Activated T-cell treated with anti-CD3 and anti-CD28 coated beads, Interleukin-2, amount 50 U/mL, for 1 hour (primary cell): Measurements from ENCODE around the gene RNF150.

Experiments used
- DNase-seq: peaks from one replicate; pipeline ENCODE4 v3.0.0-alpha.2; 2020

The RNF150 gene

GRCh38 chr4:140969296-140969695 lies 164.0 kb downstream of the RNF150 start:
- DNase-seq, result no peak

DNA sequence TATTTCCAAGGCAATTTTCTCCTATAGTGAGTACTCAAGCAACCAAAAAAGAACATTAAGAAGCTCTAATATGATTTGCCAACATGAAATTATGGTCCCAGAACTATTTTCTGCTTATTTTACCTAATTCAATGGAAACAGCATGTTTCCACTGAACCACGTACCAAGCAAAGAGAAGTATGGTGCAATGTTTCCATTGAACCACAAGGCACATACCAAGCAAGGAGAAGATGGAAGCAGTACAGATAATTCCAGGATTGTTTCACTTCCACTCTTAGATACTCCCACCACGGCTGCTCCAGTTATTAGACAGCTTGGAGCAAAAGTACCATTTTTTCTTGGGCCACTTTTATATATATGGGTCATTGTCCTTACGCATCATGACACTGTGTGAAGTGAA lies 164.9 kb downstream of the RNF150 start:
- DNase-seq, result no peak

- DNase-seq, result no peak
These were observed 169.4 kb downstream of the RNF150 start for GRCh38 chr4:140963883-140964282.

DNA sequence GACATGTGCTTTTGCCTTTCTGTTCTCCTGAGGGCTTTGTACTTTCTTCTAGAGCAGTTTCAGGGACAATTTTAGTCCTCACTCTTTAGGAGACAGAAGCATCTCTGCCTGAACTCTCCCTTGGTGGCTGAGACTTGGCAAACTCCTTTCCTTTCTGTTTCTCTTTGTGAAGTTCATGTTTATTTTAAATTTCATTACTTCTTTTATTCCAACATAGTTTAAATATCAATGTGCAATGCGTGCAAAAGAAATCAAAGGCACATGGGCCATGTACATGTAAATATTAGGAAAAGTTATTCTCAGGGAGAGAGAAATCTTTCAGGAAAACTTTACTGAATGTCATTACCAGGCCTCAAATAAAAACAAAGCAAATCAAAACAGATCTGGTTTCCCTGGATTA lies 177.6 kb downstream of the RNF150 start:
- DNase-seq, result no peak

GRCh38 chr4:140952717-140953116 lies 180.6 kb downstream of the RNF150 start:
- DNase-seq, result no peak

GRCh38 chr4:140947506-140947905 lies 185.8 kb downstream of the RNF150 start:
- no peak for DNase-seq

GRCh38 chr4:140945106-140945505 lies 188.2 kb downstream of the RNF150 start:
- no peak for DNase-seq

DNA sequence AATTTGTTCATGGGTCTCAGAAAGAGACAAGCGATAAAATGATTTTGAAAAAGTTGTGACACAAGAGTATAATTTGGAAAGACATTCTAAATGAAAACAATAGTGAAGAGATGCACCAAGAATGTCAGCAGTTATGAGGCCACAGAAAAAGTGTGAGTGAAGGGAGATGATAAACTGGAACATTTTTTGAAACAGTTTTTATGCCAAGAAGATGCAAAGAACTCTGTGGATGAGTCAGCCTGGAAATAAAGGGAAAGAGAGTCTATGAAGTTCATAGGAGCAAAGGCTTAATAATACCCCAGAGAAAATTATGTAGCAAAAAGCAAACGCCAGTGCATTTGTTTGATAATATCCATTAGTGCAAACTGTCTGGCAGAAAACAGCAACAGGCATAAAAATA lies 188.7 kb downstream of the RNF150 start:
- no peak for DNase-seq

- no peak for DNase-seq
These were observed 189.1 kb downstream of the RNF150 start for GRCh38 chr4:140944199-140944515.

DNA sequence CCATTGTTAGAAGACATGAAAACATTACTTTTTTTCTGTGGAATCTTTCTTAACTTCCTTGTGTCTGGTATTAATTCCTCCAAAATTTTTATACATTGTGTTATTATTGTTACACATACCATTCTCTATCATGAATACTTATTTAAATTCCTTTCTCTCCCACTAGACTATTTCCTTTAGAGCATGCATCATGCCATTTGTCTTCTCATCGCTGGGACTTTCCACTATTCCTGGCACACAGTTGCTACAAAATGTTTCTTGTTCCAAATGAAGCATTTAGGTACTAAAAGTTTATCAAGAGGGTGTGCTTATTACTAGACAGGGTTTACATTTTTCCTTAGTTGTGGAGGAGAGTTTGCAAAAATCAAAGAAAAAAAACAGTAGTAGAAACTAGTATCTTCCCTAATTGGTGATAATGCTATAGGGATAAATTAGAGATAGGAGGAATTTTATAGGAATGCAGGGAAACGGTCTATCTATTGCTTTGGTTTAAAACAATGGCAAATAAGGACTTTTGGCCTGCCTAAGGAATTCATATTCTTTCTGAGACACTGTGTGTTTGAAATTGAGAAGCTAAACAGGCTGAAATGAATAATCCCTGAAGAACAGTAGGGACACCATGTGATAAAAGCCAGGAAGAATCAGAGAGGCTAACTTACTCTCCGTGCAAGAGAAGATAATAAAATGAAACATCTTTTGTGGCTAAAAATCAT lies 189.6 kb downstream of the RNF150 start:
- DNase-seq, result no peak

DNA sequence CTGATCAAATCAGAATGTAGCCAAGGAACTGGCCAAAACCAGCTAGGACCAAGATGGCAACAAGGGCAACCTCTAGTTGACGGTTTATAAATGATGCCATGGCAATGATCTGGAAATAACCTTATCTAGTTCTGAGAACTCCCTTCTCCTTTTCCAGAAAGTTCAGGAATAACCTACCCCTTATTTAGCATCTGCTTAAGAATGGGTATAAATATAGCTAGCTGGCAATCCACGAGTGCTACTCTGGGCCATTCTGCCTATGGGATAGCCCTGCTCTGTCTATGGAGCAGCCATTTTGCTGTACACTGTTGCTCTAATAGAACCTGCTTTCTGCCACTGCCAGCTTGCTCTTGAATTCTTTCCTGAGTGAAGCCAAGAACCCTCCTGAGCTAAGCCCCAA lies 192.7 kb downstream of the RNF150 start:
- no peak for DNase-seq

GRCh38 chr4:140937866-140938265 lies 195.4 kb downstream of the RNF150 start:
- no peak for DNase-seq

DNA sequence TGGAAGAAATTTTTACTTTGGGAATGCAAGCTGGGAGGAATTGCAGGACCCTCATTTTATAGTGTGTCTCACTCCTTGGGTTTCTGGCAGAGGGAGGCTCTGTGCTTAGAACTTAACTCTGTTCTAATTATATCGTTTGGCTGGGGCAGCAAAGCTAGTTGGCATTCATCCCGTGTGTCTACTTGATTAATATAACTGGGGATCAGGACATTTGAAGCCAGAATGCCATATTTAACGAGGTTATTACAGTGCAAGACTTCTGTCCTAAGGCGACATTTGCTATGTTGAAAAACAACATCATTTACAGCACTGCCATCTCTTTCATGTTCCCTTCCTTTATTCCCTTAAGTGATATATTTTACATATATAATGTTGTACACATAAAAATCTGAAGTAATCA lies 198.0 kb downstream of the RNF150 start:
- DNase-seq, result no peak

DNA sequence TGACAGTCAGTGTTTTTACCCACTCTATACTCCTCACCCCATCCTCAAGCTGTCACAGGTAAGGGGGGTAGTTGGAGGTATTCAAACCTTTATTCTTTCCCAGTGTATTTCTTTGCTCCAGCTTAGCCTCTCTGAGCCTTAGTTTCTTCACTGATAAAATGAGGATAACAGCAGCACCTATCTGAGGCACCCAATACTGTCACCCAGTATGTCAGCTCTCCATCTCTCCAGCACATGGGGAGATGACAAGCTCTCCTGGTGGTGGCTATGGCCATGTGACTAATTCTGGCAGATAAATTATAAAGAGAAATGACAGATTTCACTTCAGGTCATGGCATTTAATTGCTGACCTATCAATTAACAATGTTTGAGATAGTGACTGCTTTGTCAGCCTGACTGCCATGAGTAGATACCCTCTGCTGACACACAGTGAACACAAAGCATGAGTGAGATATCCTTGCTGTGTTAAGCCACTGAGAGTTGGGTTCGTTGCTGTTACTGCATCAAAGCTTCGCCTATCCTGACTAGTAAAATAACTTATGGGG lies 200.7 kb downstream of the RNF150 start:
- DNase-seq, result no peak

DNA sequence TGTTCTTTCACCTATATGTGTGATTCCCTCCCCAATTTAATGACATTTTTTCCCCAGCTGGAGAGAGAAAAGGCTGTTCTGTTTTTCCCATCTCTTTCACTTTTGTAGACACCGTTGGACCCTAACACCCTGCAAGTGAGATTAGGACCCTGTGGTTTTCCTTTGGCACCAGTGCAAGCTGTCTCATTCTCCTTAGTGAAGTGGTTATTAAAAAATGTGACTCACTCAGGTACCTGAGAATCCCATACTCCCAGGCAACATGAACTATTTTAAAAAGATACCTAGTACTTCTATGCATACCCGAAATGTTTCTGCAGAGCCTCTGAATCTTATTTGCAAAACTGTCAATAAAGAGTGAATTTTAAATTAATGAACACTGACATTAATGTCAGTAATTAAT lies 201.4 kb downstream of the RNF150 start:
- DNase-seq, result no peak

GRCh38 chr4:140930557-140930956 lies 202.7 kb downstream of the RNF150 start:
- DNase-seq, result no peak

DNA sequence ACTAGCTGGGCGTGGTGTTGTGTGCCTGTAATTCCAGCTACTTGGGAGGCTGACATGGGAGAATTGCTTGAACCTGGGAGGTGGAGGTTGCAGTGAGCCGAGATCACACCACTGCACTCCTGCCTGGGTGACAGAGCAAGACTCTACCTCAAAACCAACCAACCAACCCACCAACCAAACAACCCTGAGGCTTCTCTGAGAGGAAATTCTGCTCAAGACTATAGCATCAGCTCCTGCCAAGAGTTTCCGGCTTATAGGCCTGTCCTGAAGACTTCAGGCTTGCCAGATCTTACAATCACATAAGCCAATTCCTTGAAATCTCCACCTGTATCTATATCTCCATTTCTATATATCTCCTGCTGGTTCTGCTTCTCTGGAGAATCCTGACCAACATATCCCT lies 203.3 kb downstream of the RNF150 start:
- no peak for DNase-seq

DNA sequence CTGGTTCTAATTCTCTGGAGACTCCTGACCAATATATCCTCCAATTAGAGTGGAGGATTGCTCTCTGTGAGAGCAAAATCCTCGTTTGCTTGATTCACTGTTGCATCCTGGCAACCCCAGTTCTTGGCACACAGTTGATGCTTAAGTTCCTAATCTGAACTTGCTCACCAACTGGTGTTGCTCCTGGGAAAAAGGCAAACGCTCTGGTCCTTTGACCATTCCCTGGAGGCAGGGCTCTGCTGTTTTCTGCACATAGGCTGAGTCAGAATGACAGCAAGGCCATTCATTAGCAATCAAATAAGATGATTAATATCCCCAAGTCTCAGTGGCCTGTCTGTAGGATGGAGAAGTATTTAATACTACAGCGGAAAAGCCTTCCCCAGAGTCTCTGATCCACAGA lies 204.4 kb downstream of the RNF150 start:
- no peak for DNase-seq

- no peak for DNase-seq
These were observed 206.6 kb downstream of the RNF150 start for GRCh38 chr4:140926672-140927071.

- no peak for DNase-seq
These were observed 207.9 kb downstream of the RNF150 start for GRCh38 chr4:140925417-140925816.

GRCh38 chr4:140924761-140925392 lies 208.4 kb downstream of the RNF150 start:
- DNase-seq, result no peak

- no peak for DNase-seq
These were observed 226.0 kb downstream of the RNF150 start for GRCh38 chr4:140906993-140907962.

DNA sequence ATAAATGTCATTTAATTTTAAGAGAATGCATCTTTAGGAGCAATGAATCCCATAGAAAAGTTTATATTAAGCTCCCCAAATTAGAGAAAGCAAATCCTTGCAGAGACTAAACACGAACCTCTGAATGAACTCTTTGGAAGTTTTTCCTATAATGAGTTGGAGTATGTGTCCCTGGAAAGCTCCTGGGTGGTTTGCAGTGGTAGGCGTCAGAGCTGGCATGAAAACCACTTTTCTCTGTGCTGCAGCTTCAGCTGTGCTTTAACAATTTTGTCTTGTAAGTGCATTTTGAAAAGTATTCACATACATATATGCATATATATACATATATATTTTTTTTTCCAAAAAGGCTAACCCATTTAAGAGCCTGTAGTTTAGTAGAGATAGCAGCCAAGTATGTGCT lies 228.4 kb downstream of the RNF150 start:
- no peak for DNase-seq
